PC-9 (cell line): ENCODE data around the gene FBXL13.

ENCODE experiments used
- CTCF ChIP-seq: fragments of 200-600 bp; sonication (generic); conservative IDR thresholded peaks from 2 replicates; pipeline ENCODE4 v1.6.1; 2017; ENCODE audit warnings: mixed run types, antibody characterized with exemption, mild to moderate bottlenecking, moderate library complexity
- EZH2 ChIP-seq: fragments of 200-600 bp; sonication (generic); IDR thresholded peaks from 2 replicates; pipeline ENCODE4 v1.8.0; 2017; ENCODE audit warnings: antibody characterized with exemption, low read depth

GRCh38 chr7:102842284-102842683 lies 232.3 kb downstream of the FBXL13 start:
- TF ChIP-seq CTCF (no peak), EZH2 (no peak)
